HepG2 (cell line): Measurements from ENCODE around the gene CADM2. TPM values are rescaled to one million over a fixed set of nuclear protein-coding genes. Genes with fewer than 3 reads are reported as not detected.

ENCODE experiments used
- ATAC-seq: fragments of 200-7000 bp; cut with Tn5 transposase; 3 replicates; pipeline ENCODE4 v1.9.1; 2020; ENCODE audit warnings: mild to moderate bottlenecking, moderate library complexity
- BruUV-seq: library from RNA; stranded (reverse); fragments of 400-500 nt; replicated peaks from 2 replicates; lab custom pipeline; 2021; lab: Mats Ljungman, UMichigan
- CTCF ChIA-PET: fragments of 300-600 bp; formaldehyde crosslinking; extraction: SDS; loops from one replicate; lab custom pipeline; 2021; ENCODE audit warnings: low total read pairs, inconsistent platforms, low intra/inter-chr PET ratio; lab: Yijun Ruan, JAX
- POLR2A ChIA-PET: fragments of 350-600 bp; sonication (Branson Sonifier 250); formaldehyde crosslinking; loops from one replicate; lab custom pipeline; 2020; ENCODE audit warnings: antibody characterized with exemption, inconsistent platforms; lab: Yijun Ruan, JAX
- DNase-seq: peaks from one replicate; pipeline ENCODE4 v3.0.0-alpha.2; 2015; ENCODE audit warnings: low spot score
- FAIRE-seq: peaks from 3 replicates; lab custom pipeline; 2011; peaks lifted over from hg19 to GRCh38; lab: Jason Lieb, UNC
- H2AFZ ChIP-seq: one replicate; pipeline ENCODE4 v1.6.1; 2011; ENCODE audit warnings: low read length, inconsistent platforms
- H3K27ac ChIP-seq: fragments of 300-600 bp; 3 replicates; pipeline ENCODE4 v1.8.0; 2011; ENCODE audit warnings: mixed run types, mild to moderate bottlenecking, mixed read lengths, low read length, inconsistent platforms; ENCODE audit not compliant: insufficient read depth; ENCODE audit errors: extremely low read length
- H3K27me3 ChIP-seq, 2 experiments: fragments of 200-600 bp in 1 of 2; 2 replicates in 1 of 2; 3 replicates in 1 of 2; pipeline versions ENCODE4 v1.6.0 to v1.8.0; 2011; ENCODE audit warnings: low read length in 2 of 2, mild to moderate bottlenecking in 2 of 2, moderate library complexity in 2 of 2, inconsistent platforms in 1 of 2; ENCODE audit not compliant: insufficient read depth in 2 of 2, control insufficient read depth in 1 of 2
- H3K36me3 ChIP-seq, 2 experiments: fragments of 200-600 bp in 1 of 2; replicated peaks in 1 of 2; 2 replicates in 1 of 2; 3 replicates in 1 of 2; pipeline versions ENCODE4 v1.5.1 to v1.8.0; 2011; ENCODE audit warnings: low read length in 2 of 2, inconsistent platforms in 1 of 2; ENCODE audit not compliant: insufficient read depth in 2 of 2, control insufficient read depth in 1 of 2
- H3K4me1 ChIP-seq: 2 replicates; pipeline ENCODE4 v1.5.1; 2012; ENCODE audit warnings: low read length, inconsistent platforms; ENCODE audit not compliant: insufficient read depth
- H3K4me2 ChIP-seq: 2 replicates; pipeline ENCODE4 v1.6.0; 2011; ENCODE audit warnings: low read depth, low read length, inconsistent platforms
- H3K4me3 ChIP-seq, 3 experiments: fragments of 200-600 bp in 1 of 3; sonication (generic), shearing (Covaris generic) in 1 of 3; replicated peaks in 1 of 3; 2 replicates each; pipeline ENCODE4 v1.5.1; 2011 to 2016; ENCODE audit warnings: low read length in 3 of 3, inconsistent platforms in 2 of 3, low read depth in 2 of 3, mild to moderate bottlenecking in 2 of 3, control low read depth in 1 of 3, mixed read lengths in 1 of 3; ENCODE audit not compliant: insufficient read depth in 1 of 3
- H3K79me2 ChIP-seq: one replicate; pipeline ENCODE4 v1.6.1; 2011; ENCODE audit warnings: low read length, inconsistent platforms; ENCODE audit not compliant: insufficient read depth
- H3K9ac ChIP-seq: 2 replicates; pipeline ENCODE4 v1.6.0; 2011; ENCODE audit warnings: mild to moderate bottlenecking, low read depth, low read length, inconsistent platforms; ENCODE audit not compliant: insufficient read depth
- H3K9me3 ChIP-seq: 2 replicates; pipeline ENCODE4 v1.5.1; 2012; ENCODE audit warnings: mild to moderate bottlenecking, low read length
- H4K20me1 ChIP-seq: 2 replicates; pipeline ENCODE4 v1.6.0; 2011; ENCODE audit warnings: inconsistent platforms, mild to moderate bottlenecking, low read length, moderate library complexity; ENCODE audit not compliant: insufficient read depth
- CEBPB ChIP-seq: IDR thresholded peaks from 2 replicates; pipeline ENCODE4 v1.6.1; 2011; ENCODE audit warnings: low read depth, low read length, improper control_type of control experiment, borderline replicate concordance
- IRF2 ChIP-seq: IDR thresholded peaks from 2 replicates; pipeline ENCODE4 v1.6.1; 2018; ENCODE audit warnings: missing genetic modification reagents, missing compliant biosample characterization
- MBNL3 ChIP-seq: fragments of 250-450 bp; sonication (Bioruptor Pico); conservative IDR thresholded peaks from 2 replicates; pipeline ENCODE4 v1.8.0; 2022; ENCODE audit warnings: mild to moderate bottlenecking, inconsistent platforms
- POLR2AphosphoS5 ChIP-seq: IDR thresholded peaks from 2 replicates; pipeline ENCODE4 v1.6.1; 2012; ENCODE audit warnings: low read depth, low read length
- WGBS: methylation state at CpG from one replicate; pipeline ENCODE4 v1.1.6; 2017; ENCODE audit warnings: low lambda C conversion rate; 5-methylcytosine and 5-hydroxymethylcytosine counted together
- in situ Hi-C: cut with HindIII; loops from 2 replicates; pipeline ENCODE4 v1.10.0; 2017; ENCODE audit warnings: low pct_unique_long_range_greater_than_20kb; ENCODE audit not compliant: extremely low pct_ligation_motif_present
- intact Hi-C: fragments of 100-400 bp; cut with micrococcal nuclease; formaldehyde crosslinking; loops from one replicate; pipeline ENCODE4 v1.10.0; 2022; ENCODE audit not compliant: unreplicated experiment
- polyA plus RNA-seq, 8 experiments: library from polyadenylated mRNA; depleted of rRNA in 3 of 8; stranded (reverse) in 7 of 8; unstranded in 1 of 8; fragments of >200 nt; fragmentation: Illumina TruSeq in 4 of 8; extraction: Trizol in 4 of 8; gene quantifications; 2 replicates each; pipeline versions ENCODE4 v1.2.1 to v1.2.3, GENCODE V29; 2011 to 2016; ENCODE audit warnings: low read depth in 4 of 8, missing spikeins in 1 of 8, mixed read lengths in 1 of 8; ENCODE audit not compliant: insufficient read depth in 1 of 8
- total RNA-seq, 5 experiments: library from RNA; depleted of rRNA; stranded (reverse); fragments of >200 nt; fragmentation: Illumina TruSeq; extraction: Trizol; gene quantifications; 2 replicates each; pipeline ENCODE4 v1.2.3, GENCODE V29; 2016; ENCODE audit warnings: low read depth in 1 of 5
- TF ChIP-seq, protein P1 (sequence below): sonication (generic); formaldehyde crosslinking; IDR thresholded peaks from 2 replicates; pipeline ENCODE4 v1.5.1; 2020; ENCODE audit warnings: missing genetic modification reagents, mild to moderate bottlenecking, borderline replicate concordance

CADM2 gene
- total and polyA plus RNA-seq, 2 of the 13 experiments (the other 11 are each of a cell fraction or from before 2014, with no cell fraction given): not detected

DNA sequence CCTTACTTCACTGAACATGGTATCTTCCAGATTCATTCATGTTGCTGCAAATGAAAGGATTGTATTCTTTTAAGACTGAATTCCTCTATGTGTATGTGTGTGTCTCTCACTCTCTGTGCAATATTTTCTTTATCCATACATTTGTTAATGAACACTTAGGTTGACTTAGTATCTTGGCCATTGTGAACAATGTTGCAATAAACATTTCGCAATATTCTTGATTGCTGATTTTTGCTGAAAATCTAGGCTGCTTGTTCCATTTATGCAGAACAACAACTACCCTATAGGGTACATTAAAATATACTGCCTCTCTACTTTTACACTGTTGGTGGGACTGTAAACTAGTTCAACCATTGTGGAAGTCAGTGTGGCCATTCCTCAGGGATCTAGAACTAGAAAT is 732.4 kb downstream of the CADM2 start:
- Histone ChIP-seq H3K27me3 (no peaks in the 10 kb centered on the region), H3K27ac (no peak overlapping the region), H3K4me2 (no peak overlapping the region), H4K20me1 (no peaks in the 10 kb centered on the region), H3K9me3 (no peaks in the 10 kb centered on the region), H3K79me2 (no peaks in the 10 kb centered on the region), H2AFZ (no peak overlapping the region), H3K4me1 (no peaks in the 10 kb centered on the region), H3K9ac (no peak overlapping the region), H3K4me3 (no peak overlapping the region), H3K36me3 (no peaks in the 10 kb centered on the region)
- ChIA-PET CTCF (no interaction called here), POLR2A (no interaction called here)
- no peak for DNase-seq
- FAIRE-seq: no peak
- in situ Hi-C loops (no loop called here), intact Hi-C loops (no loop called here)
- BruUV-seq: no TSS peak
- no peak for TF ChIP-seq POLR2AphosphoS5
- TF ChIP-seq, protein P1, sequence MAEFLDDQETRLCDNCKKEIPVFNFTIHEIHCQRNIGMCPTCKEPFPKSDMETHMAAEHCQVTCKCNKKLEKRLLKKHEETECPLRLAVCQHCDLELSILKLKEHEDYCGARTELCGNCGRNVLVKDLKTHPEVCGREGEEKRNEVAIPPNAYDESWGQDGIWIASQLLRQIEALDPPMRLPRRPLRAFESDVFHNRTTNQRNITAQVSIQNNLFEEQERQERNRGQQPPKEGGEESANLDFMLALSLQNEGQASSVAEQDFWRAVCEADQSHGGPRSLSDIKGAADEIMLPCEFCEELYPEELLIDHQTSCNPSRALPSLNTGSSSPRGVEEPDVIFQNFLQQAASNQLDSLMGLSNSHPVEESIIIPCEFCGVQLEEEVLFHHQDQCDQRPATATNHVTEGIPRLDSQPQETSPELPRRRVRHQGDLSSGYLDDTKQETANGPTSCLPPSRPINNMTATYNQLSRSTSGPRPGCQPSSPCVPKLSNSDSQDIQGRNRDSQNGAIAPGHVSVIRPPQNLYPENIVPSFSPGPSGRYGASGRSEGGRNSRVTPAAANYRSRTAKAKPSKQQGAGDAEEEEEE (CRISPR knock-in tag): no peak
- peak; percentile 80 for TF ChIP-seq CEBPB
- TF ChIP-seq IRF2 (CRISPR knock-in tag): no peak
- no peak for ATAC-seq
- 0% methylated on average over 1 of the region's 1 CpG for WGBS

DNA sequence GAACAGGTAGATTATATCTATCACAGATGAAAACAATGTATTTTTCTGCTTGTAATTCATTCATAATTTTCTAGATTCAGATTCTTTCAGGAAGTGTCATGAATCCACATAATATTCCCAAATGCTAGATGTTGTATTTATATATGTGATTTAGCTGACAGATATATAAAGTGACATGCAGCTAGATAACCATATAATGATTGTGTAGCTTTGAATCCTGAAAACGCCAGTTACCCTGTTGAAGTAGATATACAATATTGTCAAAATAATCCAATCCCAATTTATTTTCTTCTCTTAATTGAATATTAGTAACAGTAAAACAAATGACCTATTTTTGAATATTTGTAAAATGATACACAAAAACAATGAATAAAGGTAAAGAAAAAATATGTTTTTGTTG is 738.4 kb downstream of the CADM2 start:
- Histone ChIP-seq H3K4me1 (no peaks in the 10 kb centered on the region), H2AFZ (no peak overlapping the region), H3K4me3 (no peak overlapping the region), H3K27ac (no peak overlapping the region), H4K20me1 (no peaks in the 10 kb centered on the region), H3K4me2 (no peak overlapping the region), H3K9ac (no peak overlapping the region), H3K36me3 (no peaks in the 10 kb centered on the region), H3K27me3 (no peaks in the 10 kb centered on the region), H3K9me3 (no peaks in the 10 kb centered on the region), H3K79me2 (no peaks in the 10 kb centered on the region)
- POLR2A ChIA-PET: no interaction called here
- CTCF ChIA-PET: no interaction called here
- TF ChIP-seq MBNL3 (CRISPR knock-in tag): no peak
- in situ Hi-C loops: no loop called here
- intact Hi-C loops: no loop called here
- ATAC-seq: no peak
- DNase-seq: no peak
- no peak for FAIRE-seq
- 2% methylated on average over 1 of the region's 1 CpG for WGBS
- no TSS peak for BruUV-seq
